AG20443 (cell line): ENCODE measurements around the gene ITPR1.

Source experiments
- DNase-seq: peaks from one replicate; pipeline ENCODE4 v3.0.0; 2012; ENCODE audit warnings: low spot score, mixed read lengths

Gene ITPR1

GRCh38 chr3:4814305-4814903 lies 321.3 kb downstream of the ITPR1 start:
- DNase-seq = no peak

DNA sequence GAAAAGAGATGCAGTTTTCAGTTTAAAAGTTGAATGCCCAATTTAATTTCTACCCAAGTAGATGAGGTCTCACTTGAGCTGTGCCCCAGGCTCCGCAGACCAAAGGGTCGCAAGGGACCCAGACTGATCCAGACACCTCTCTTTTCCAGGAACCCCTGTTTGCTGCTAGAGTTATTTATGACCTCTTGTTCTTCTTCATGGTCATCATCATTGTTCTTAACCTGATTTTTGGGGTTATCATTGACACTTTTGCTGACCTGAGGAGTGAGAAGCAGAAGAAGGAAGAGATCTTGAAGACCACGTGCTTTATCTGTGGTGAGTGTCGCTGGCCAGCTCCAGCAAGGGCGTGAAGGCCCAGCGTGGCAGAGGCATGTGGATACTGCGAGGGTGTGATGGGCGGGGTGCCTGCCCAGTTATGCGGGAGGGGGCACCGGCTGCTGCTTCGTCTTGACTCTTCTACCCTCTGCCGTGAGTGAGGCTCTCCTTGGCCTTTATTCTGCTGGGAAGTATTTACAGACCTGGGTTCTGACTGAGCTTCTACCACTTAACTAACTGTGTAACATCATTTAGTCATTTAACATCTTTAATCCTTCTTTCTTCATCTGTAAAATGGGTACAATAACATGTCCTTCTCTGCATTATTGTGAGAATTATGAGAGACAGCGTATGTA lies 321.9 kb downstream of the ITPR1 start:
- no peak for DNase-seq

DNA sequence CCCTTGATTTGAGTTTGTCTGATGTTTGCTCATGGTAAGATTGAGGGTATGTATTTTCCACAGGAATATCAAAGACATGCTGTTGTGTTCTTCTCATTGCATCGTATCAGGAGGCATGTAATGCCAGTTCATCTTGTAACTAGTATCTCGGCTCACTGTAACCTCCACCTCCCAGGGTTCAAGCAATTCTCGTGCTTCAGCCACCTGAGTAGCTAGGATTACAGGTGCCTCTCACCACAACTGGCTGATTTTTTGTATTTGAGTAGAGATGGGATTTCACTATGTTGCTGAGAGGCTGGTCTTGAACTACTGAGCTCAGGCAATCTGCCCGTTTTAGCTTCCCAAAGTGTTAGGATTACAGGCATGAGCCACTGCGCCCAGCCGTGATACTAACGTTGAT lies 323.2 kb downstream of the ITPR1 start:
- no peak for DNase-seq

- DNase-seq = no peak
Observed at GRCh38 chr3:4816718-4817117, 323.6 kb downstream of the ITPR1 start.

GRCh38 chr3:4817128-4817527 lies 324.0 kb downstream of the ITPR1 start:
- DNase-seq = no peak

DNA sequence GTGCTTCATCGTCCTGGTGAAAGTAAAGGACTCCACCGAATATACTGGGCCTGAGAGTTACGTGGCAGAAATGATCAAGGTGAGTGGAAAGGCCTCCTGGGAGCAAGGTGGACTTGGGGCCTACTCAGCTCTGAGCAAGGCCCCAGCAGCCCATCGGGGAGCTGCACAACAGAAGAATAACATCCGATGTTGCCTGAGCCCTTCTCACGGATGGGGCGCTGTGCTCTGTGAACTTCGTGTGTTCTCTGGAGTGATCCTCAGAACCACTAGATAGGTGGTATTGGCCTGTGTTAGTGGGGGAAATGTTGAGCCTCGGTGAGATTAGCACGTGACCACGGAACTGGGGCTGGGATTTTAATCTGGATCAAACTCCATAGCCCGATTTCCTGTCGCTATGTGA lies 325.0 kb downstream of the ITPR1 start:
- DNase-seq = no peak

GRCh38 chr3:4818986-4819693 lies 326.0 kb downstream of the ITPR1 start:
- no peak for DNase-seq

DNA sequence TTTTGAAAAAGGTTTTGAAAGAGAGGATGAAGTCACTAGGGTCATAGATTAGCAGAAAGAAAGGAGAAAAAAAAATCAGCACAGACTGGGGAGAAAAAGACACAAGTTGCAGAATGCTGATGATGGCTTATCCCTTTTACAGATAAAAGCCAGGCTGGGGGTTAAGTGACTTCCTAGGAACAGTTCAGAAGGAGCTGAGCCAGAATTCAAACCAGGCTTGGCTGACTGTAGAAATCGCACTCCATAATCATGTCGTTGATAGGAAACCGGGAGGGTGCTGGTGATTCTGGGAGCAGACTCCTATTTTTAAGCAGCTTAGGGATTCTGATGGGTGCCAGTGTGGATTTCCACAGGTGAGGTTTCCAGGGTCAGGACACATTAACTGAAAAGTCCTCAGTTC lies 326.6 kb downstream of the ITPR1 start:
- no peak for DNase-seq

DNA sequence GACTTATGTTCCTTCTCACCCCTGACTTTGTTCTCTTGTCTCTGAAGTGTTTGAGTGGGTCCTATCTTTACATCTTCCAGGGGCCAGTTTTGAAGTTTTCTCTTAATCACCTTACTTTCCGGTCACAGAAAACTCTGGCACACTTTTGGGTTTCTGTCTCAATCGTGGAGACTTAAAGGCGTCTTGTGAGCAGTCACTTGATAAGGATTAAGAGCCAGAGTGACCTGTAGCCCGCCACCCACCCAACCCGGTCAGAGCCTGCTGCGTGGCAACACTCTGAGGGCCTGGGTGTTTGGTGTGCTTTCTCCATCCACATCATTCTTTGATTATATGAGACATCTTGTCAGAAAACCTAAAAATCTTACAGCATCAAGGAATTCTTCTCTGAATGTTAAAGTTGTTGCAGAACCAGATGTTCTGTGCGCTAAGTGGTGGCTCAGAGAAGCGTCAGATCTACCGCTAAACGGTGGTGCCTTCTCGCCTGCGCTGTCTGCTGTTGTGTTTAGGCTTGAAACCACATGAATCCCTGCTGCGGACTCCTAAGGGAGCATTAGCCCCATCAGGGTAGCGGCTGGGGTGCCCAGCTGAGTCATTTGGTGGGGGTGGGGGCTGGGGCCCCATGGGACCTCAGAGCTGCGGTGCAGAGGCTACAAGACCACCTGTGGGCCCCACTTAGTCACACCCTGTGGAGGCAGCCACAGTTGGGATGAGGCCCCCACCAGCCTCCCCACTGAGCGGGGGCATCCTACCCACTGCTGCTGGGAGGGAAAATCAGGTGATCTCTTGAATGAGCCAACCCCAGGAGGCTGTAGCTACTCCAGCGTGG lies 327.4 kb downstream of the ITPR1 start:
- DNase-seq = no peak

- DNase-seq = no peak
Observed at GRCh38 chr3:4821338-4821737, 328.2 kb downstream of the ITPR1 start.

DNA sequence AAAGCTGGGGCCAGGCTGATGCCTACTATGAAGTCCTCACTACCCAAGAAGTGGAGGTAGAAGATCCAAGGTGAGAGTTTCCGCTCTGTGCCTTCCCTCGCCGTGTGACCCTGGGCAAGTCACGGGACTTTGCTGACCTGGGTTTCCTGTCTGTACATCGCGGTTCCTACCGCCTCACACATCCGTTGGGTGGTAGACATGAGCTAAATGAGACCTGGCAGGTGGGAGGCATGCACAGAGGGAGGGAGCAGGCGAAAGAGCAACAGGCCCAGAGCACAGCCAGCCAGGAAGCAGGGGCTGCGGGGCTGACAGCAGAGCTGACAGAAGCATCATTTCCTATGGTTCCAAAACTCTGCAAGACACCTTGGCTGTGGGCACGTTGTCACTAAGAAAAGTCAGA lies 328.8 kb downstream of the ITPR1 start:
- no peak for DNase-seq

GRCh38 chr3:4822568-4822967 lies 329.4 kb downstream of the ITPR1 start:
- DNase-seq = no peak

DNA sequence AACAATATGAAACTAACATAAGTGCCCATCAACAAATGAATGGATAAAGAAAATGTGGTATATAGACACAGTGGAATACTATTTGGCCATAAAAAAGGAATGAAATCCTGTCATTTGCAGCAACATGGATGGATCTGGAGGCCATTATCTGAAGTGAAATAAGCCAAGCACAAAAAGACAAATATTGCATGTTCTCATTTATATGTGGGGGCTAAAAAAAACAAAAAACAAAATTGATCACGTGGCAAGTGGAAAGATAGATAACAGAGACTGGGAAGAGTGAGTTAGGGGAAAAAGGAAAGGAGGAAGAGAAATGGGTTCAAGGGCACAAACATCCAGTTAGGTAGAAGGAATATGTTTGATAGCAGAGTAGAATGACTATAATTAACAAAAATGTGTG lies 330.2 kb downstream of the ITPR1 start:
- no peak for DNase-seq

DNA sequence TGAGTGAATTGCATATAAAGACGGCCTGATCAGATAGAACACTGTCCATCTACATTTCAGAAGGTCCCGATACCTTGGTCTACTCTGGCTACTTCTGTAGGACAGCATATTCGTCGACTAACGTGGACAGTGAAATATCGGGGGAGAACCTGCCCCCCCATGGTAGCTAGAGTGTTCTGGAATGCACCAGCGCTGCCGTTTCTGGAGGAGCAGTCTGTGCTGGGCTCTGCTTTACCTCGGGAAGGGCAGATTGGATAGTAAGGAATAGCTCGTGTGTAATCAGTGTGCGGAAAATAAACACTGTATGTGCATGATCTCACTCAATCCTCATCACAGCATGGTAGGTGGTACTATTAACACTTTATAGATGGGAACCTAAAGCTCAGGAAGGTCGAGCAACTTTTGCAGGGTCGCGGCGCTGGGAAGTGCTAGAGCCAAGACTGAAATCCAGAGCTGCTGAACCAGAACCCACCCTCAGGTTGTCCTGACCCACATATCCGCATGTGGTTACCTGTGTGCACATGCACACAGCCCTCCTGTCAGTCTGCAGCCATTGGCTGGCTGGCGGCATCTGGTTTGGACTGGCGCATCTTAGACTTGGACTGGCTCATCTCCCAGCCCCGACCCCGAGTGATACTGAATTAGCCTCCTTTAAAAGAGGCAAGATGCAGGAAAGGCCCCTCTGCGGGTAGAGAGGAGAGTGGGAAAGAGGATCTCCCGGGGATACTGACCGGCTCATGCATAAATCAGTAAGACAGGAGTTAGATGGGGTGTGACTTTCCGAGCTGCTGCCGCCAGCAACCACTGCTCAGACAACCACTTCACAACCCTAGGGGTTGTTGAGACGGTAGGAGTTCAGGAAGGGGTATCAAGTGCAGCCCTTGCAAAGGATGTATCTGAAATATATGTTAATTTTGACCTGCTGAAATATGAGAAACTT lies 331.1 kb downstream of the ITPR1 start:
- DNase-seq = no peak

GRCh38 chr3:4824926-4825325 lies 331.8 kb downstream of the ITPR1 start:
- DNase-seq = peak; percentile 86

- DNase-seq = no peak
Observed at GRCh38 chr3:4825436-4826236, 332.5 kb downstream of the ITPR1 start.

DNA sequence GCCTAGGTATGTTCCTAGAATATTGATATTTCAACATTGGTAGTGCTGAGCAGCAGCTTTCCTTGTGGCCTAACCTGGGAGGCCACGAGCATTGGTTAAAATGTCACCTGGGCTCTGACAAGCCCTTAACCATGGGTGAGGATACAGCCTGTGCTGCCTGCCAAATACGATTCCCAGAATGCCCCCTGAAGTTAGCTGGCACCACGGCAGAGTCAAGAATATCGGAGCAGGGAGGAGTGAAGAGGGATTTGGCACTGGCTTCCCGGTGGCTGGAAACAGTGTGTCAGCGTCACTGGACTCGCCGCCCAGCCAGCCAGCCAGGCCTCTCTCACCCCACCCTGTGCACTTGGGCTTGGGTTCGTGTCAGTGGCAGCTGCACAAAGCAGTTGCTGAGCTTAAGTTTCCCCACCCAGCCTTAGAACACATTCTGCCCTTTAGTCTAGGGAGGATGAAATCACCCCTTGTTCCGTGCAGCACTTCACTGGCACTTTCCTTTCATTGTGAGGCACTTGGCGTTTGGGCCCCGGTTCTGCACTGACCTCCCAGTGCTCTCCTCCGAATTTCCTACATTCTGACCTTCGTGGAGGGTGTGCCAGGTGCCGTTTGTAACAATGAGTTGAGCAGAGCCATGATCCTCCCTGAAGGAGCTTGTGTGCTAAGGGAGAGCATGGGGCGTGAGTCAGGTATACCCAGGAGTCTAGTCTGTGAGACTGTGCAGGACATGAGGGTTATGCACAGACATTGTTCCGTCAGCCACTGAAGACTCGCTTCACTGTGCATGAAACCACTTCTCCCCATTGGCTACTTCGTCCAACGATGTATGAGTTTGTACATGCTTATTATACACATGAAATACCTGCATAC lies 333.3 kb downstream of the ITPR1 start:
- peak; percentile 78 for DNase-seq

- DNase-seq = no peak
Observed at GRCh38 chr3:4827767-4828166, 334.6 kb downstream of the ITPR1 start.

GRCh38 chr3:4828279-4829030 lies 335.3 kb downstream of the ITPR1 start:
- peak; percentile 76 for DNase-seq
